AG04449 (cell line): Measurements from ENCODE around the gene ALK.

Experiments used
- CTCF ChIA-PET: fragments of 350-600 bp; formaldehyde crosslinking; extraction: SDS; loops from one replicate; lab custom pipeline; 2021; ENCODE audit warnings: antibody characterized with exemption; lab: Yijun Ruan, JAX
- POLR2A ChIA-PET: fragments of 400-600, 350-600 bp; formaldehyde crosslinking; extraction: SDS; loops from one replicate; lab custom pipeline; 2020; ENCODE audit warnings: antibody characterized with exemption, inconsistent platforms; lab: Yijun Ruan, JAX
- DNase-seq: peaks from one replicate; pipeline ENCODE4 v3.0.0-alpha.2; 2010; ENCODE audit warnings: low read depth, low spot score
- H3K4me3 ChIP-seq: 2 replicates; pipeline ENCODE4 v1.5.1; 2011; ENCODE audit warnings: low read depth, mild to moderate bottlenecking, control low read depth, low read length
- CTCF ChIP-seq: IDR thresholded peaks from one replicate; pipeline ENCODE4 v1.5.1; 2011; ENCODE audit warnings: mild to moderate bottlenecking, moderate library complexity, low read length, control low read depth, inconsistent platforms; ENCODE audit not compliant: insufficient read depth; ENCODE audit errors: missing control alignments

The ALK gene

GRCh38 chr2:29195796-29196195 is 725.6 kb downstream of the ALK start:
- POLR2A ChIA-PET, result no interaction called here

GRCh38 chr2:29193681-29194080 is 727.7 kb downstream of the ALK start:
- H3K4me3 ChIP-seq, result no peak overlapping the region
- ChIA-PET POLR2A (no interaction called here), CTCF (interaction anchor here (1.4 to 2.0 kb wide), 2 partner anchors 235 to 238 kb away, joined by 3 to 9 read pairs; no protein-coding TSS in a partner anchor)
- no peak for DNase-seq
- no peak for TF ChIP-seq CTCF

More at GRCh38 chr2:29195796-29196195, 725.6 kb downstream of the ALK start:
- no peak for TF ChIP-seq CTCF
- H3K4me3 ChIP-seq, result no peak overlapping the region
- CTCF ChIA-PET, result interaction anchor here (0.7 to 3.4 kb wide), 8 partner anchors 10 to 240 kb away, joined by 3 to 19 read pairs (median 3); no protein-coding TSS in a partner anchor
- DNase-seq, result peak; percentile 21

- no peak overlapping the region for H3K4me3 ChIP-seq
- TF ChIP-seq CTCF, result no peak
- CTCF ChIA-PET, result interaction anchor here (1.4 to 2.0 kb wide), 2 partner anchors 234 to 237 kb away, joined by 3 to 9 read pairs; no protein-coding TSS in a partner anchor
- no peak for DNase-seq
- POLR2A ChIA-PET, result no interaction called here
Observed at GRCh38 chr2:29193111-29193510, 728.3 kb downstream of the ALK start.

- H3K4me3 ChIP-seq, result no peak overlapping the region
- ChIA-PET POLR2A (no interaction called here), CTCF (interaction anchor here (1.4 to 2.0 kb wide), 2 partner anchors 234 to 237 kb away, joined by 3 to 9 read pairs; no protein-coding TSS in a partner anchor)
- DNase-seq, result peak; percentile 75
- TF ChIP-seq CTCF, result no peak
Observed at GRCh38 chr2:29192526-29192925, 728.9 kb downstream of the ALK start.

GRCh38 chr2:29191817-29192216 is 729.6 kb downstream of the ALK start:
- ChIA-PET CTCF (interaction anchor here (1.0 kb wide), 1 partner anchor 233 kb away, joined by 5 read pairs; no protein-coding TSS in a partner anchor), POLR2A (no interaction called here)
- TF ChIP-seq CTCF, result no peak
- no peak overlapping the region for H3K4me3 ChIP-seq
- no peak for DNase-seq

- no peak overlapping the region for H3K4me3 ChIP-seq
- CTCF ChIA-PET, result no interaction called here
- no peak for TF ChIP-seq CTCF
- POLR2A ChIA-PET, result no interaction called here
- no peak for DNase-seq
Observed at GRCh38 chr2:29189052-29189451, 732.3 kb downstream of the ALK start.
